ENCODE results near the gene ERG28.

ERG28 gene

GRCh38 chr14:75626863-75627262 lies 33.8 kb downstream of the ERG28 start:
- TF ChIP-seq CTCF (conservative IDR thresholded peaks at IDR 0.05; ENCODE audit: low read depth, low read length): no peak
- H3K4me3 ChIP-seq (ENCODE audit: low read depth, low read length): no peak overlapping the region
- DNase-seq (ENCODE audit: low read depth): no peak

- DNase-seq (ENCODE audit: low read depth): no peak
- no peak for TF ChIP-seq CTCF (conservative IDR thresholded peaks at IDR 0.05; ENCODE audit: low read depth, low read length)
- H3K4me3 ChIP-seq (ENCODE audit: low read depth, low read length): no peak overlapping the region
Observed at GRCh38 chr14:75626396-75626795, 34.3 kb downstream of the ERG28 start.

- H3K4me3 ChIP-seq (ENCODE audit: low read depth, low read length): no peak overlapping the region
- no peak for DNase-seq (ENCODE audit: low read depth)
- no peak for TF ChIP-seq CTCF (conservative IDR thresholded peaks at IDR 0.05; ENCODE audit: low read depth, low read length)
Observed at GRCh38 chr14:75625034-75625433, 35.6 kb downstream of the ERG28 start.

GRCh38 chr14:75619548-75619947 lies 41.1 kb downstream of the ERG28 start:
- DNase-seq (ENCODE audit: low read depth): no peak
- no peak for TF ChIP-seq CTCF (conservative IDR thresholded peaks at IDR 0.05; ENCODE audit: low read depth, low read length)
- H3K4me3 ChIP-seq (ENCODE audit: low read depth, low read length): no peak overlapping the region

- DNase-seq (ENCODE audit: low read depth): no peak
- no peak for TF ChIP-seq CTCF (conservative IDR thresholded peaks at IDR 0.05; ENCODE audit: low read depth, low read length)
- no peak overlapping the region for H3K4me3 ChIP-seq (ENCODE audit: low read depth, low read length)
Observed at GRCh38 chr14:75615200-75615599, 45.5 kb downstream of the ERG28 start.

GRCh38 chr14:75614179-75614578 lies 46.5 kb downstream of the ERG28 start:
- no peak overlapping the region for H3K4me3 ChIP-seq (ENCODE audit: low read depth, low read length)
- TF ChIP-seq CTCF (conservative IDR thresholded peaks at IDR 0.05; ENCODE audit: low read depth, low read length): no peak
- no peak for DNase-seq (ENCODE audit: low read depth)

- DNase-seq (ENCODE audit: low read depth): no peak
- TF ChIP-seq CTCF (conservative IDR thresholded peaks at IDR 0.05; ENCODE audit: low read depth, low read length): no peak
- no peak overlapping the region for H3K4me3 ChIP-seq (ENCODE audit: low read depth, low read length)
Observed at GRCh38 chr14:75612157-75612556, 48.5 kb downstream of the ERG28 start.
